GOT3 (cell line): Measurements from ENCODE around the gene TLL2.

Experiments used
- DNase-seq: peaks from one replicate; lab custom pipeline; 2025; ENCODE audit warnings: mixed read lengths; lab: John Stamatoyannopoulos, UW

Gene TLL2

GRCh38 chr10:96463562-96463961, 50.2 kb downstream of the TLL2 start:
- DNase-seq, result no peak

- no peak for DNase-seq
Measured at GRCh38 chr10:96462606-96463151, 51.0 kb downstream of the TLL2 start.

- DNase-seq, result no peak
Measured at GRCh38 chr10:96460316-96460715, 53.4 kb downstream of the TLL2 start.

GRCh38 chr10:96457341-96457740, 56.4 kb downstream of the TLL2 start:
- DNase-seq, result no peak

GRCh38 chr10:96456296-96456840, 57.4 kb downstream of the TLL2 start:
- no peak for DNase-seq

- DNase-seq, result no peak
Measured at GRCh38 chr10:96453856-96454583, 59.7 kb downstream of the TLL2 start.

- no peak for DNase-seq
Measured at GRCh38 chr10:96452494-96453153, 61.1 kb downstream of the TLL2 start.

- DNase-seq, result no peak
Measured at GRCh38 chr10:96450529-96451207, 63.1 kb downstream of the TLL2 start.

- no peak for DNase-seq
Measured at GRCh38 chr10:96448558-96448957, 65.2 kb downstream of the TLL2 start.

- DNase-seq, result no peak
Measured at GRCh38 chr10:96448021-96448457, 65.7 kb downstream of the TLL2 start.

- DNase-seq, result no peak
Measured at GRCh38 chr10:96446966-96447596, 66.6 kb downstream of the TLL2 start.

GRCh38 chr10:96441987-96442643, 71.6 kb downstream of the TLL2 start:
- DNase-seq, result no peak

- DNase-seq, result no peak
Measured at GRCh38 chr10:96441322-96441885, 72.3 kb downstream of the TLL2 start.

- no peak for DNase-seq
Measured at GRCh38 chr10:96440361-96441292, 73.1 kb downstream of the TLL2 start.

- no peak for DNase-seq
Measured at GRCh38 chr10:96439725-96440124, 74.0 kb downstream of the TLL2 start.

- DNase-seq, result no peak
Measured at GRCh38 chr10:96436035-96436434, 77.7 kb downstream of the TLL2 start.

GRCh38 chr10:96431211-96431970, 82.3 kb downstream of the TLL2 start:
- DNase-seq, result no peak

GRCh38 chr10:96427291-96427690, 86.4 kb downstream of the TLL2 start:
- no peak for DNase-seq

- no peak for DNase-seq
Measured at GRCh38 chr10:96422525-96422924, 91.2 kb downstream of the TLL2 start.
